H1 (cell line): Measurements from ENCODE around the gene LBR. TPM values are rescaled to one million over a fixed set of nuclear protein-coding genes. Genes with fewer than 3 reads are reported as not detected.

ENCODE experiments used
- CTCF ChIA-PET: fragments of 300-600 bp; sonication (Branson Sonifier 250); formaldehyde crosslinking; loops from one replicate; lab custom pipeline; 2021; ENCODE audit not compliant: partially characterized antibody; lab: Charles Lee
- POLR2A ChIA-PET: fragments of 300-600 bp; sonication (Branson Sonifier 250); formaldehyde crosslinking; loops from one replicate; lab custom pipeline; 2021; ENCODE audit warnings: inconsistent platforms; ENCODE audit not compliant: partially characterized antibody; lab: Charles Lee
- DNase-seq, 2 experiments: peaks; one replicate each; pipeline versions ENCODE4 v3.0.0 to v3.0.0-alpha.2; 2010 to 2022; ENCODE audit warnings: low spot score in 2 of 2, low read depth in 1 of 2, mixed read lengths in 1 of 2
- FAIRE-seq: peaks from 2 replicates; lab custom pipeline; 2011; peaks lifted over from hg19 to GRCh38; lab: Jason Lieb, UNC
- H2AFZ ChIP-seq: 2 replicates; pipeline ENCODE4 v1.8.1; 2012; ENCODE audit warnings: low read length, inconsistent platforms
- H2AK5ac ChIP-seq: 2 replicates; pipeline ENCODE4 v1.6.1; 2013; ENCODE audit warnings: low read depth, low read length
- H2BK120ac ChIP-seq: replicated peaks from 2 replicates; pipeline ENCODE3; 2013; ENCODE audit warnings: low read depth, low read length, inconsistent platforms
- H2BK12ac ChIP-seq: 2 replicates; pipeline ENCODE4 v1.6.1; 2013; ENCODE audit warnings: low read depth, low read length
- H2BK15ac ChIP-seq: 2 replicates; pipeline ENCODE4 v1.6.1; 2013; ENCODE audit warnings: low read length
- H2BK20ac ChIP-seq: 2 replicates; pipeline ENCODE4 v1.6.1; 2013; ENCODE audit warnings: low read length
- H2BK5ac ChIP-seq: 2 replicates; pipeline ENCODE4 v1.6.1; 2013; ENCODE audit warnings: low read depth, low read length
- H3K14ac ChIP-seq: 2 replicates; pipeline ENCODE4 v1.6.1; 2013; ENCODE audit warnings: inconsistent platforms; ENCODE audit not compliant: insufficient read length
- H3K18ac ChIP-seq: 2 replicates; pipeline ENCODE4 v1.6.1; 2013; ENCODE audit warnings: low read length; ENCODE audit errors: extremely low read depth
- H3K23ac ChIP-seq: 2 replicates; pipeline ENCODE4 v1.6.1; 2013; ENCODE audit warnings: inconsistent platforms; ENCODE audit not compliant: insufficient read length
- H3K23me2 ChIP-seq: 2 replicates; pipeline ENCODE4 v1.6.1; 2013; ENCODE audit warnings: low read depth, low read length
- H3K27ac ChIP-seq: 2 replicates; pipeline ENCODE4 v1.6.1; 2011; ENCODE audit warnings: low read depth, low read length, inconsistent platforms
- H3K27me3 ChIP-seq, 4 experiments: replicated peaks in 1 of 4; 1 replicate in 1 of 4; 2 replicates in 3 of 4; pipeline versions ENCODE4 v1.6.1 to v1.8.1; 2011 to 2013; ENCODE audit warnings: low read length in 3 of 4, mild to moderate bottlenecking in 3 of 4, inconsistent platforms in 2 of 4, mixed read lengths in 2 of 4, moderate library complexity in 1 of 4; ENCODE audit not compliant: control insufficient read depth in 3 of 4, insufficient read depth in 3 of 4; ENCODE audit errors: extremely low read depth in 1 of 4
- H3K36me3 ChIP-seq, 4 experiments: 2 replicates each; pipeline versions ENCODE4 v1.6.1 to v1.8.1; 2011 to 2013; ENCODE audit warnings: mild to moderate bottlenecking in 4 of 4, low read length in 3 of 4, moderate library complexity in 2 of 4, control low read depth in 1 of 4, inconsistent platforms in 1 of 4; ENCODE audit not compliant: insufficient read depth in 4 of 4, control insufficient read depth in 2 of 4
- H3K4ac ChIP-seq: replicated peaks from 2 replicates; pipeline ENCODE3; 2013; ENCODE audit warnings: low read length, low read depth, mixed read lengths, inconsistent platforms; ENCODE audit not compliant: insufficient read length
- H3K4me1 ChIP-seq, 4 experiments: replicated peaks in 1 of 4; 1 replicate in 1 of 4; 2 replicates in 3 of 4; pipeline versions ENCODE4 v1.6.1 to v1.8.1; 2011 to 2013; ENCODE audit warnings: low read length in 3 of 4, inconsistent platforms in 2 of 4, mixed read lengths in 1 of 4; ENCODE audit not compliant: insufficient read depth in 4 of 4, control insufficient read depth in 3 of 4
- H3K4me2 ChIP-seq, 2 experiments: 2 replicates each; pipeline versions ENCODE4 v1.6.1 to v1.8.1; 2011 to 2013; ENCODE audit warnings: low read depth in 2 of 2, low read length in 2 of 2, control low read depth in 1 of 2, inconsistent platforms in 1 of 2, mild to moderate bottlenecking in 1 of 2; ENCODE audit not compliant: insufficient read depth in 1 of 2
- H3K4me3 ChIP-seq, 4 experiments: fragments of 200-600, 300-600 bp in 1 of 4; sonication (generic), shearing (Covaris generic), sonication (Bioruptor Twin) in 1 of 4; 2 replicates each; pipeline versions ENCODE4 v1.5.1 to v1.8.1; 2011 to 2016; ENCODE audit warnings: low read length in 4 of 4, low read depth in 3 of 4, control low read depth in 2 of 4, inconsistent platforms in 2 of 4, mild to moderate bottlenecking in 2 of 4, mixed read lengths in 1 of 4, moderate library complexity in 1 of 4; ENCODE audit not compliant: insufficient read depth in 2 of 4; ENCODE audit errors: extremely low read depth in 1 of 4
- H3K56ac ChIP-seq: replicated peaks from 2 replicates; pipeline ENCODE3; 2013; ENCODE audit warnings: low read depth, mild to moderate bottlenecking, mixed read lengths, low read length, inconsistent platforms; ENCODE audit not compliant: insufficient read length
- H3K79me1 ChIP-seq: 2 replicates; pipeline ENCODE4 v1.6.1; 2013; ENCODE audit warnings: low read depth, low read length, control low read depth
- H3K79me2 ChIP-seq, 2 experiments: 2 replicates each; pipeline versions ENCODE4 v1.6.1 to v1.8.1; 2012 to 2013; ENCODE audit warnings: low read length in 2 of 2, mild to moderate bottlenecking in 2 of 2, inconsistent platforms in 1 of 2; ENCODE audit not compliant: insufficient read depth in 2 of 2, control insufficient read depth in 1 of 2
- H3K9ac ChIP-seq, 4 experiments: replicated peaks in 1 of 4; 1 replicate in 1 of 4; 2 replicates in 3 of 4; pipeline versions ENCODE4 v1.6.1 to v1.8.1; 2011 to 2013; ENCODE audit warnings: low read depth in 3 of 4, low read length in 3 of 4, control low read depth in 2 of 4, mild to moderate bottlenecking in 2 of 4, moderate library complexity in 2 of 4, inconsistent platforms in 1 of 4; ENCODE audit errors: extremely low read depth in 1 of 4
- H3K9me3 ChIP-seq, 2 experiments: 2 replicates each; pipeline versions ENCODE4 v1.6.1 to v1.8.1; 2012 to 2013; ENCODE audit warnings: mild to moderate bottlenecking in 2 of 2, moderate library complexity in 2 of 2, control low read depth in 1 of 2, inconsistent platforms in 1 of 2, low read depth in 1 of 2, low read length in 1 of 2, mixed read lengths in 1 of 2; ENCODE audit not compliant: insufficient read depth in 2 of 2
- H4K20me1 ChIP-seq, 2 experiments: replicated peaks in 1 of 2; 2 replicates each; pipeline versions ENCODE3 to v1.8.1; 2011 to 2013; ENCODE audit warnings: inconsistent platforms in 2 of 2, low read length in 2 of 2, mild to moderate bottlenecking in 1 of 2; ENCODE audit not compliant: insufficient read depth in 2 of 2, control insufficient read depth in 1 of 2
- H4K5ac ChIP-seq: 2 replicates; pipeline ENCODE4 v1.6.1; 2013; ENCODE audit warnings: low read length, low read depth, mixed read lengths, inconsistent platforms; ENCODE audit not compliant: insufficient read length
- H4K8ac ChIP-seq: 2 replicates; pipeline ENCODE4 v1.8.0; 2013; ENCODE audit warnings: mild to moderate bottlenecking, moderate library complexity, low read length, inconsistent platforms; ENCODE audit not compliant: insufficient read depth; ENCODE audit errors: extremely low read depth
- H4K91ac ChIP-seq: replicated peaks from 2 replicates; pipeline ENCODE3; 2013; ENCODE audit warnings: low read length, mixed read lengths, inconsistent platforms; ENCODE audit not compliant: insufficient read length
- CBX5 ChIP-seq: fragments of 300-800, 300-1000 bp; sonication (generic); IDR thresholded peaks from 2 replicates; pipeline ENCODE4 v1.7.1; 2016; ENCODE audit warnings: antibody characterized with exemption, low read length, low read depth
- POLR2A ChIP-seq, 2 experiments: IDR thresholded peaks; 1 replicate in 1 of 2; 2 replicates in 1 of 2; pipeline ENCODE4 v1.6.1; 2011; ENCODE audit warnings: low read depth in 2 of 2, low read length in 2 of 2, mild to moderate bottlenecking in 2 of 2; ENCODE audit errors: control extremely low read depth in 1 of 2
- POU5F1 ChIP-seq: IDR thresholded peaks from 2 replicates; pipeline ENCODE4 v1.6.1; 2011; ENCODE audit warnings: low read depth, mild to moderate bottlenecking, low read length, moderate library complexity
- SP1 ChIP-seq: IDR thresholded peaks from 2 replicates; pipeline ENCODE4 v1.6.1; 2011; ENCODE audit warnings: low read depth, low read length
- SP2 ChIP-seq: IDR thresholded peaks from 2 replicates; pipeline ENCODE4 v1.6.1; 2012; ENCODE audit warnings: mild to moderate bottlenecking, low read length, inconsistent platforms
- SP4 ChIP-seq: IDR thresholded peaks from 2 replicates; pipeline ENCODE4 v1.6.1; 2012; ENCODE audit warnings: low read length, inconsistent platforms
- WGBS, 2 experiments: shearing (Covaris generic) in 1 of 2; methylation state at CpG; one replicate each; pipeline versions ENCODE4 v1.1.6 to v1.1.7; 2013 to 2015; ENCODE audit warnings: low lambda C conversion rate in 2 of 2, mixed read lengths in 2 of 2, inconsistent platforms in 1 of 2, low coverage in 1 of 2, missing lambda C conversion rate in 1 of 2; ENCODE audit not compliant: insufficient replicate concordance in 2 of 2, insufficient coverage in 1 of 2, insufficient read length in 1 of 2; ENCODE audit errors: extremely low coverage in 1 of 2, missing lambda C conversion rate in 1 of 2; 5-methylcytosine and 5-hydroxymethylcytosine counted together
- polyA plus RNA-seq, 7 experiments: library from polyadenylated mRNA; depleted of rRNA in 3 of 7; stranded (reverse) in 5 of 7; unstranded in 2 of 7; fragments of >200 nt in 5 of 7; fragments of 200-250 nt in 2 of 7; gene quantifications; 1 replicate in 5 of 7; 2 replicates in 1 of 7; 4 replicates in 1 of 7; pipeline versions ENCODE4 v1.2.1 to v1.2.3, GENCODE V29; 2011 to 2013; ENCODE audit warnings: missing spikeins in 2 of 7, mixed read lengths in 2 of 7
- total RNA-seq: library from RNA; stranded (reverse); fragmentation: NEBNext Ultra II Directional; extraction: Animal tissue kit (Norgen Biotek cat#: 25700); gene quantifications from 2 replicates; pipeline ENCODE4 v1.2.1, GENCODE V29; 2021

Gene LBR
- total and polyA plus RNA-seq, 2 of the 8 experiments (the other 6 are each of a cell fraction or from before 2014, with no cell fraction given): 32.1 to 89.8 TPM

DNA sequence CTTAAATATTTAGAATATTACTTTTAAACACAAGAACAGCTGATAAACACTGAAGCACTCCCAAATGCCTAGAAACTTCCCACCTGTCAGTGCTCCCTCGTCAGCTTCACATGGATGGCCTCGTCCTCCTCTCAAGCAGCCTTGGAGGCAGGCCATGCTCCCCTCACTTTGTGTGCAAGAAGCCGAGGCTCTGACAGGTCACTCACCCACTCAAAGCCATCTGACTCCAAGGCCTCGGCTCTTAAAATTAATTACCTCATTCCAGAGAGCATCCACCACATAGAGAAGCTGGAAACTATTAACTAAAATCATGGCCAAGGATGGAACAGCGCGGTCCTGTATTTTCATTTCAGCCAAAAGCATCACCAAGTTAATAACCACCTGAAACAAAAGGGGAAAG is 17.8 kb downstream of the LBR start:
- H3K56ac ChIP-seq: no peak overlapping the region
- peaks cover 0 to 5% of the 10 kb centered on the region in 2 experiments for H4K20me1 ChIP-seq
- no peak overlapping the region for H2BK120ac ChIP-seq
- H2AK5ac ChIP-seq: no peak overlapping the region
- no peaks in the 10 kb centered on the region for H3K79me2 ChIP-seq
- peaks cover 0 to 3% (median 1%) of the 10 kb centered on the region in 4 experiments; a peak in 2 of 7 replicates for H3K4me1 ChIP-seq
- no peaks in the 10 kb centered on the region for H3K27me3 ChIP-seq
- H3K27ac ChIP-seq: no peak overlapping the region
- H3K36me3 ChIP-seq: peaks cover 3 to 37% (median 13%) of the 10 kb centered on the region in 4 experiments; a peak in 5 of 8 replicates
- H3K23me2 ChIP-seq: no peaks in the 10 kb centered on the region
- no peak overlapping the region for H3K9ac ChIP-seq
- H3K18ac ChIP-seq: no peak overlapping the region
- no peak for DNase-seq
- H2AFZ ChIP-seq: no peak overlapping the region
- H2BK15ac ChIP-seq: no peak overlapping the region
- no peak overlapping the region for H3K23ac ChIP-seq
- peaks cover 2% of the 10 kb centered on the region; the same call in 1 of the 2 replicates for H3K79me1 ChIP-seq
- H4K5ac ChIP-seq: no peak overlapping the region
- FAIRE-seq: no peak
- H2BK5ac ChIP-seq: no peak overlapping the region
- H2BK12ac ChIP-seq: no peak overlapping the region
- POLR2A ChIA-PET: no interaction called here
- no peaks in the 10 kb centered on the region for H3K9me3 ChIP-seq
- no peak overlapping the region for H2BK20ac ChIP-seq
- 90% methylated on average over 6 of the region's 6 CpGs; no CpG with 5 or more reads in 1 of the 2 experiments for WGBS, 2 experiments
- no peak overlapping the region for H3K4ac ChIP-seq
- no peak overlapping the region for H3K4me2 ChIP-seq
- H3K14ac ChIP-seq: no peak overlapping the region
- no peak for TF ChIP-seq CBX5
- no peak for TF ChIP-seq SP4
- TF ChIP-seq POU5F1: no peak
- TF ChIP-seq SP1: no peak
- TF ChIP-seq POLR2A (IDR thresholded peaks at IDR 0.05; ENCODE audit: control extremely low read depth in 1 of 2, low read depth in 2 of 2, low read length in 2 of 2): no peak
- TF ChIP-seq SP2: no peak
- H4K91ac ChIP-seq: no peak overlapping the region
- H3K4me3 ChIP-seq: no peak overlapping the region
- no peak overlapping the region for H4K8ac ChIP-seq
- CTCF ChIA-PET: no interaction called here
